Thyroid gland (tissue), 4 donors: ENCODE measurements around the gene DACH1.

Experiments
- CTCF ChIP-seq, 6 experiments: fragments of 200-600 bp in 3 of 6; fragments of 450-650 bp in 3 of 6; sonication (generic) in 3 of 6; IDR thresholded peaks; one replicate each; pipeline ENCODE4 v1.5.1; 2016 to 2019; ENCODE audit warnings: antibody characterized with exemption in 6 of 6, mild to moderate bottlenecking in 2 of 6, inconsistent platforms in 1 of 6, moderate library complexity in 1 of 6
- POLR2A ChIP-seq, 2 donors: fragments of 450-650 bp; IDR thresholded peaks; one replicate each; pipeline ENCODE4 v1.6.1; 2017; ENCODE audit warnings: antibody characterized with exemption in 2 of 2, mild to moderate bottlenecking in 2 of 2, moderate library complexity in 1 of 2

GRCh38 chr13:71871844-71872243, 4.8 kb upstream of the DACH1 start:
- TF ChIP-seq CTCF (IDR thresholded peaks at IDR 0.05) (no peak), POLR2A (IDR thresholded peaks at IDR 0.05) (no peak)
